Measurements from ENCODE around the gene CARNS1. TPM values are rescaled to one million over a fixed set of nuclear protein-coding genes. Genes with fewer than 3 reads are reported as not detected.
A peak's percentile ranks its signal among the peaks of the same experiment; 100 is the strongest.

CARNS1 gene
- total and polyA plus RNA-seq, 2 of the 13 experiments (the other 11 are each of a cell fraction or from before 2014, with no cell fraction given): not detected

- TF ChIP-seq ZNF235 (CRISPR knock-in tag; IDR thresholded peaks at IDR 0.05; ENCODE audit: borderline replicate concordance) (no peak), RFXAP (CRISPR knock-in tag; IDR thresholded peaks at IDR 0.05; ENCODE audit: borderline replicate concordance) (peak; percentile 94), SRSF4 (IDR thresholded peaks at IDR 0.05; ENCODE audit: low read depth, low read length, poor library complexity, severe bottlenecking) (no peak), CBFB (CRISPR knock-in tag; IDR thresholded peaks at IDR 0.05) (0 out of 2 replicates have a peak, but pooled peaks have one; percentile 59), CCDC6 (CRISPR knock-in tag; IDR thresholded peaks at IDR 0.05) (no peak), ZNF10 (CRISPR knock-in tag; IDR thresholded peaks at IDR 0.05; ENCODE audit: borderline replicate concordance, low read depth) (no peak), POLR2AphosphoS2 (IDR thresholded peaks at IDR 0.05; ENCODE audit: low read depth, low read length) (no peak), ZBTB25 (CRISPR knock-in tag; IDR thresholded peaks at IDR 0.05) (peak; percentile 68), NPAS2 (CRISPR knock-in tag; IDR thresholded peaks at IDR 0.05; ENCODE audit: borderline replicate concordance) (no peak), HDAC1 (CRISPR knock-in tag; IDR thresholded peaks at IDR 0.05) (peak; percentile 91), SRY (CRISPR knock-in tag; IDR thresholded peaks at IDR 0.05) (0 out of 2 replicates have a peak, but pooled peaks have one; percentile 64), POLR2AphosphoS5 (IDR thresholded peaks at IDR 0.05; ENCODE audit: low read depth, low read length) (peak; percentile 82), YEATS2 (CRISPR knock-in tag; IDR thresholded peaks at IDR 0.05; ENCODE audit: borderline replicate concordance) (peak; percentile 97), MED1 (CRISPR knock-in tag; IDR thresholded peaks at IDR 0.05) (peak; percentile 83), ASH2L (IDR thresholded peaks at IDR 0.05; ENCODE audit: insufficient read length, low read depth, low read length) (peak; percentile 81), ZNF260 (CRISPR knock-in tag; IDR thresholded peaks at IDR 0.05; ENCODE audit: borderline replicate concordance, low read depth) (no peak), RBFOX2 (IDR thresholded peaks at IDR 0.05; ENCODE audit: low read depth, low read length) (peak; percentile 88), ZNF839 (CRISPR knock-in tag; IDR thresholded peaks at IDR 0.05; ENCODE audit: borderline replicate concordance) (peak; percentile 54; the same call in 1 of the 2 replicates), FOXO4 (CRISPR knock-in tag; conservative IDR thresholded peaks at IDR 0.05) (no peak), TBL1XR1 (IDR thresholded peaks at IDR 0.05; ENCODE audit: borderline replicate concordance, low read length, partially characterized antibody) (peak; percentile 32), RERE (CRISPR knock-in tag; IDR thresholded peaks at IDR 0.05; ENCODE audit: low read depth) (no peak)
Measured at GRCh38 chr11:67428052-67429001, 12.8 kb downstream of the CARNS1 start, which contains the start of gene RPS6KB2 (continued).
